Small intestine (tissue), 7 donors: Measurements from ENCODE around the gene TGFBR1. TPM values are rescaled to one million over a fixed set of nuclear protein-coding genes. Genes with fewer than 3 reads are reported as not detected.
A peak's percentile ranks its signal among the peaks of the same experiment; 100 is the strongest.

Experiments
- DNase-seq, 2 donors: peaks; one replicate each; pipeline versions ENCODE4 v3.0.0 to v3.0.0-alpha.2; 2013
- FAIRE-seq: peaks from 2 replicates; lab custom pipeline; 2012; peaks lifted over from hg19 to GRCh38; lab: Jason Lieb, UNC
- H3K27ac ChIP-seq, 3 donors: one replicate each; pipeline ENCODE4 v1.5.1; 2013; ENCODE audit warnings: low read length in 2 of 3, mild to moderate bottlenecking in 2 of 3, control low read depth in 1 of 3, inconsistent platforms in 1 of 3, low read depth in 1 of 3, moderate library complexity in 1 of 3
- H3K27me3 ChIP-seq, 3 donors: one replicate each; pipeline ENCODE4 v1.6.1; 2013; ENCODE audit warnings: low read length in 3 of 3, inconsistent platforms in 1 of 3; ENCODE audit not compliant: control insufficient read depth in 3 of 3, insufficient read depth in 3 of 3
- H3K36me3 ChIP-seq, 3 donors: one replicate each; pipeline ENCODE4 v1.6.1; 2013; ENCODE audit warnings: low read length in 3 of 3, inconsistent platforms in 1 of 3, low read depth in 1 of 3, mild to moderate bottlenecking in 1 of 3, moderate library complexity in 1 of 3; ENCODE audit not compliant: control insufficient read depth in 3 of 3, insufficient read depth in 2 of 3
- H3K4me1 ChIP-seq, 3 donors: one replicate each; pipeline ENCODE4 v1.6.1; 2013; ENCODE audit warnings: low read length in 2 of 3, inconsistent platforms in 1 of 3, low read depth in 1 of 3, mild to moderate bottlenecking in 1 of 3, moderate library complexity in 1 of 3; ENCODE audit not compliant: control insufficient read depth in 3 of 3, insufficient read depth in 2 of 3
- H3K4me3 ChIP-seq, 3 donors: one replicate each; pipeline ENCODE4 v1.5.1; 2013; ENCODE audit warnings: low read length in 3 of 3, control low read depth in 1 of 3, inconsistent platforms in 1 of 3, low read depth in 1 of 3, mild to moderate bottlenecking in 1 of 3, moderate library complexity in 1 of 3
- H3K9me3 ChIP-seq, 2 donors: one replicate each; pipeline ENCODE4 v1.6.1; 2013; ENCODE audit warnings: low read depth in 1 of 2, low read length in 1 of 2; ENCODE audit not compliant: control insufficient read depth in 2 of 2, insufficient read depth in 1 of 2
- WGBS, 3 donors: extraction: QIAGEN DNeasy Blood & Tissue Kit; methylation state at CpG; one replicate each; pipeline ENCODE4 v1.1.7; 2013; 5-methylcytosine and 5-hydroxymethylcytosine counted together
- polyA plus RNA-seq, 4 donors: library from polyadenylated mRNA; stranded (reverse) in 3 of 4; unstranded in 1 of 4; fragments of 200-250 nt in 3 of 4; fragments of 120-200 nt in 1 of 4; gene quantifications; one replicate each; pipeline versions ENCODE4 v1.2.1 to v1.2.3, GENCODE V29; 2013
- donor health status: healthy with polysubstance abuse.
- donor health status: control.
- donor health status: control.
- donor health status: Bipolar disorder and iron deficiency.
- donor health status: healthy.

The TGFBR1 gene
- polyA plus RNA-seq, 4 donors = 3.8 to 16.2 (median 6.8) TPM

GRCh38 chr9:99166149-99166548 lies 61.2 kb downstream of the TGFBR1 start:
- no peak overlapping the region for H3K4me3 ChIP-seq
- FAIRE-seq (no peak), DNase-seq (no peak)
- no peak overlapping the region for H3K27ac ChIP-seq
- no peaks in the 10 kb centered on the region for H3K9me3 ChIP-seq
- peaks cover 0 to 14% (median 0%) of the 10 kb centered on the region in 3 donors for H3K4me1 ChIP-seq
- H3K27me3 ChIP-seq = no peaks in the 10 kb centered on the region
- H3K36me3 ChIP-seq = no peaks in the 10 kb centered on the region
- 81 to 97% (median 82%) methylated on average over 2 of the region's 2 CpGs for whole genome bisulfite sequencing, 3 donors

DNA sequence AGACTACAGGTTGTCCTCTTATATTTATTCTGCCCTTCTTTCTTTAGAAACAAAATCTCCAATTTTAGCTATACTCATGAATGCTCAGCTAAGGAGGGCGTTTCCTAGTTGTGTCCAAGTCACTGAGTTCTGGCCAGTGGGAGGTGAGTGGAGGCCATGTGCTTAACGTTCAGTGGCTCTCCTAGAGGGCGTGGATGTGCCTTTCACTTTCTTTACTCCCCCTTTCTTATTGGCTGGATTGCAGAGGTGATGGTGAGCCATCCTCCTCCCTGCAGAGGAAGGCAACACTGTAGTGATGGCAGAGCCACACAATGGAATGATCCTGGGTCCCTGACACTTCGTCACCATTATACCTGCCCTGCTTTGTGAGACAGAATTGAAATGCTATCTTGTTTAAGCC lies 62.2 kb downstream of the TGFBR1 start:
- Histone ChIP-seq H3K27ac (no peak overlapping the region), H3K4me1 (peaks cover 0 to 24% (median 0%) of the 10 kb centered on the region in 3 donors), H3K9me3 (no peaks in the 10 kb centered on the region), H3K36me3 (no peaks in the 10 kb centered on the region), H3K4me3 (no peak overlapping the region), H3K27me3 (no peaks in the 10 kb centered on the region)
- WGBS, 3 donors = 66 to 71% (median 67%) methylated on average over 4 of the region's 4 CpGs
- no peak for FAIRE-seq
- DNase-seq = no peak

DNA sequence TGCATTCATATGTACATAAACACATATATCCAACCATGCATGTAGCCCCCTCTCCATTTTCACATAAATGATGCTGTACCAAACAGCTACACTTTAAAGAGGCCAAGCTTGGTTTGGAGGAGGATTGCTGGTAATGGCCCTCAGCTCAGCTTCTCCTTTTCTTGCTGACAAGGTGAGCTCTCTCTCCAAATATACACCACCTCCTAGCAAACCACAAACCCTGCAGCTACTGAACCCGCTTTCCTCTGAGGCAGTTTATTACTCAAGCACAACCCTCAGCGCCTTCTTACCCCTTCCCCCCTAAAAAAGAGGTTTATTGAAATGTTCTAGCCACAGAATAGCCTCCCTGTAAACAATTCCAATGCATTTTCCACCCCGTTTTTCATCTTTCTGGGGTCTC lies 62.8 kb downstream of the TGFBR1 start:
- FAIRE-seq (no peak), DNase-seq (no peak)
- WGBS, 3 donors = 57 to 71% (median 67%) methylated on average over 3 of the region's 3 CpGs
- Histone ChIP-seq H3K4me3 (no peak overlapping the region), H3K9me3 (no peaks in the 10 kb centered on the region), H3K4me1 (peaks cover 0 to 29% (median 0%) of the 10 kb centered on the region in 3 donors), H3K27me3 (no peaks in the 10 kb centered on the region), H3K27ac (no peak overlapping the region), H3K36me3 (no peaks in the 10 kb centered on the region)

GRCh38 chr9:99169086-99169485 lies 64.2 kb downstream of the TGFBR1 start:
- Histone ChIP-seq H3K36me3 (no peaks in the 10 kb centered on the region), H3K4me3 (no peak overlapping the region), H3K27me3 (no peaks in the 10 kb centered on the region), H3K9me3 (no peaks in the 10 kb centered on the region), H3K27ac (no peak overlapping the region), H3K4me1 (peaks cover 0 to 43% (median 0%) of the 10 kb centered on the region in 3 donors)
- 38 to 66% (median 57%) methylated on average over 2 of the region's 2 CpGs for WGBS, 3 donors
- FAIRE-seq (no peak), DNase-seq (no peak)

DNA sequence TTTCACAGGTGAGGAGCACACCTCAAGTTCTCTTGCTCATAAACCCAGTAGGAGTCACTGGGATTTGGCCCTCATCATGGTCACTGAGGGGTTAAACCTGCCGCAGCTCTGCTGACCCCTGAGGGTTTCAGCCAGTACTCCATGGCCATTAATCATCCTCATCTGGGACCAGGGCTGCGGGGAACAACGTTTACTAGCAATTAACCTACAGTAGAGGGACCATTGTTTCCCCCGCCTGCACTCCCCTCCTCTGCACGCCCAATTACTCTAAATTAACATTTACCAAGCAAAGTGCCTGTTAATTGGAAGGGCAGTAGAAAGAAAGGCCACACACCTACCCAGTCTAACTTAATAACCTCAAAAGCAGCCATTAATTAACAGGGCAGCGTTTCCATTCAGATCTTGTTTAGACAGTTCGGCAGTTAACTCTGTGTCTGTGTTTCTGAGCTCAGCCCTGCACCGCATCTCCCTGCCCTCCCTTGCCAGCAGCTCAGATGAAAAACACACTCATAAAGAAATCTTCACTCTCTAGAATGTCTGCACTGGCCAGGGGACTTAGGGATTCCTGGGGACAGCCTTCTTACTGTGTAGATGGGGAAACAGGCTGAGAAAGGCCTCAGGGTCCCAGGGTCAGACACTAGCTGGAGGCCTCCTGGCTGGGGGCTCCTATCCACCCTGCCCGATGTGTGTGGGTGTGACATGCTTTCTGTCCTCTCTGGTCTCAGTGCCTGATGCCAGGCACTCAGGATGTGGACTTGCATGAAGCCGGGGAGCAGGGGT lies 65.3 kb downstream of the TGFBR1 start:
- WGBS, 3 donors = 55 to 75% (median 70%) methylated on average over 10 of the region's 10 CpGs
- H3K4me1 ChIP-seq = peaks cover 0 to 48% (median 0%) of the 10 kb centered on the region in 3 donors
- no peaks in the 10 kb centered on the region for H3K36me3 ChIP-seq
- H3K27ac ChIP-seq = no peak overlapping the region
- no peak overlapping the region for H3K4me3 ChIP-seq
- no peaks in the 10 kb centered on the region for H3K9me3 ChIP-seq
- no peak for FAIRE-seq
- H3K27me3 ChIP-seq = no peaks in the 10 kb centered on the region
- DNase-seq = no peak

DNA sequence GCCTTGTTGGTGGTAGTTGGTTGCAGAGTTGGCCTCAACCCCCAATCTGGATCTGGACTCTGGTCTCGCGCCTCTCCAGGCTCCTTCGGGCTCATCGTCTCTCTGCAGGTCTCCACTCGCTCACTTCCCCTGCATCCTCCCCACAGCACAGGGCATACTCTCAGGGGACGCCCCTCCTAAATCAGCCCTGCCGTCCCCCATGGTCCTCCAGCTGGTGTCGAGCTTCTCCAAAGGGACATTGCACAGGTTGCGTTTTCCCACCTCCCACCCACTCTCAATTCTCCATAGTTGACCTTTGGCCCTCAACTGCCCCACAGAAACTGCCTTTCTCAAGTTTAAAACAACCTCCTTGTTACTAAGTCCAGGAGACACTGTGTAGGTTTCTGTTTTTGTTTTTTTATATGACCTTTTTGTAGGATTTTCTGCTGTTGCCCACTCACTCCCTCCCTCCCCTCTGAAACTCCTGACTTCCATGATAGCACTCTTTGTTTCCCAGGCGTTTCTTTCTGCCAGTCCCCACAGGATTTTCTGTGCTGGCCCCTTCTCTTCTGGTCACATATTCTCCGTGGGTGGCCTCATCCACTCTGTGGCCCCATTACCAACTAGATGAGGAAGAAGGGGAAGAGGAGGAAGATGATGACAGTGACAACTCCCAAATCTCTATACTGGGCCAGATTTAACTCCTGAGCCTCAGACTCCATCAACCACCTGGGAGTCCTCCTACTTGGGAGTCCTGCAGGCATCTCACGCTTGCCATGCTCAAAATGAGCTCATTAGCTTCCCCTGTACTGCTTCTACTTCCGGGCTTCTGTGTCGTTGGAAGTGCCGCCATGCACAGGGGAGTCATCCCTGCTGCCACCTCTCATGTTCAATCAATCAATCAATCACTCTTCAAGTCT lies 66.6 kb downstream of the TGFBR1 start:
- Histone ChIP-seq H3K27ac (no peak overlapping the region), H3K4me1 (peaks cover 0 to 55% (median 0%) of the 10 kb centered on the region in 3 donors), H3K36me3 (no peaks in the 10 kb centered on the region), H3K9me3 (no peaks in the 10 kb centered on the region), H3K27me3 (no peaks in the 10 kb centered on the region), H3K4me3 (no peak overlapping the region)
- no peak for DNase-seq
- WGBS, 3 donors = 82 to 84% (median 84%) methylated on average over 15 of the region's 15 CpGs
- no peak for FAIRE-seq

- WGBS, 3 donors = 52 to 74% (median 62%) methylated on average over 10 of the region's 10 CpGs
- FAIRE-seq = no peak
- DNase-seq = peak; percentile 10 to 26
Measured at GRCh38 chr9:99172124-99173091, 67.5 kb downstream of the TGFBR1 start.

More at GRCh38 chr9:99172124-99173091, 67.5 kb downstream of the TGFBR1 start:
- peak overlapping the region in 1 of 3 donors; percentile 8 for H3K27ac ChIP-seq
- no peaks in the 10 kb centered on the region for H3K27me3 ChIP-seq
- no peaks in the 10 kb centered on the region for H3K9me3 ChIP-seq
- H3K36me3 ChIP-seq = no peaks in the 10 kb centered on the region
- H3K4me3 ChIP-seq = no peak overlapping the region
- H3K4me1 ChIP-seq = peaks cover 0 to 62% (median 0%) of the 10 kb centered on the region in 3 donors
